Measurements from ENCODE around the gene PIGQ.
A peak's percentile ranks its signal among the peaks of the same experiment; 100 is the strongest.

Gene PIGQ

DNA sequence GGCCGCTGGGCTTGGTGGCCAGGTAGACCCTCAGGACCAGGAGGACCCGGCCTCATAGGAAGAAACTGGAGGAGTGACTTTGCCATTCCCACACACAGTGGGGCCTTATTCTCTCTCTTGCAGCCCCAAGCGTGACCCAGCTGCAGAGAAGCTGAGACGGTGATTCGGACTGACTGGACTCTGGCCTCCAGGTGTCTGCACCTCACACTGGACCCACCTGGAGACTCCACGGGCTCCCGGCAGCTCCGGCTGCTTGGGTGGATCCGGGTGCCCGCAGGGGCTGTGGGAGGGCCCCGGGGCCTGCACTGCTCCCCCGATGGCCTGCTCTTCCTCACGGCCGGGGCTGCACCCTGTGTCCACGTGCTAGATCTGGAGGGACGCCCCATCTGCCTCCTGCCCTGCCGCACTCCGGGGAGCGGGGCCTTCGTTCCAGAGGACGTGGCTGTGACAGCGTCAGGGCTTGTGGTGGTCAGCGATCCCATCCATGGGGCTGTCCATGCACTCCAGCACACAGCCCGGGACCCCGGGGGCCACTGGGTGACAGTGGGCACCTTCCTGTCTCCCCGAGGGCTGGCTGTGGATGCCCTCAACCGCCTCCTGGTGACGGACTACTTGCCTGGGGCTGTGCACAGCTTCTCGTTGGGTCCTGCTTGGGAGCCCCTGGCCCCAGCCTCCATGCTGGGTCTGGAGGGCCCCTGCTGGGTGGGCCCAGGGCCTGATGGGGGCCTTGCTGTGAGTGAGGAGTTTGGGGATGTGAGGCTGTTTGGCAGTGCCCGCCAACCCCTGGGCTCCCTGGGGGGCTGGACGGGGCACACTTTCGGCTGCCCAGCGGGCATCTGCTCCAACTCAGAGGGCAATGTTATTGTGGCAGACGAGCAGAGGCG is 2.2 kb upstream of the PIGQ start:
- peaks cover 30 to 37% of the 10 kb centered on the region in 2 experiments for H3K4me1 ChIP-seq (ENCODE audit: control insufficient read depth in 1 of 2, insufficient read depth in 2 of 2, low read length in 2 of 2)
- no peaks in the 10 kb centered on the region for H3K27me3 ChIP-seq (ENCODE audit: insufficient read depth, low read length)
- H3K9ac ChIP-seq (ENCODE audit: low read length), result no peak overlapping the region
- peak overlapping the region; percentile 5 for H2AK5ac ChIP-seq (ENCODE audit: low read length)
- H3K4me2 ChIP-seq (ENCODE audit: low read length), result no peak overlapping the region
- no peak overlapping the region for H2BK120ac ChIP-seq (ENCODE audit: insufficient read depth, low read length, poor library complexity)
- H2BK5ac ChIP-seq (ENCODE audit: low read depth, low read length, poor library complexity), result no peak overlapping the region
- H2BK12ac ChIP-seq (ENCODE audit: low read length), result peak overlapping the region; percentile 32
- H3K27ac ChIP-seq (ENCODE audit: low read depth, low read length), result no peak overlapping the region
- H3K14ac ChIP-seq (ENCODE audit: low read length), result no peak overlapping the region
- no peak overlapping the region for H2AFZ ChIP-seq (ENCODE audit: insufficient read depth, low read length, poor library complexity)
- H4K91ac ChIP-seq (ENCODE audit: low read depth, low read length), result peak overlapping the region; percentile 39
- no peak overlapping the region for H3K4ac ChIP-seq (ENCODE audit: low read depth, low read length)
- peaks cover 2 to 5% of the 10 kb centered on the region in 2 experiments for H3K36me3 ChIP-seq (ENCODE audit: control insufficient read depth in 1 of 2, insufficient read depth in 2 of 2, low read length in 2 of 2)
- no peak overlapping the region for H3K18ac ChIP-seq (ENCODE audit: low read length)
- H3K9me3 ChIP-seq (ENCODE audit: insufficient read depth, low read depth, low read length), result peaks cover 5% of the 10 kb centered on the region
- no peak overlapping the region for H3K23ac ChIP-seq (ENCODE audit: low read length)
- DNase-seq, result no peak
- H4K8ac ChIP-seq (ENCODE audit: low read depth, low read length), result peak overlapping the region; percentile 51
- H4K12ac ChIP-seq (ENCODE audit: low read depth, low read length), result peak overlapping the region; percentile 22
- WGBS (ENCODE audit: extremely low coverage, insufficient coverage, insufficient read length), result no CpG with 5 or more reads among the region's 35 CpGs
- peaks cover 11% of the 10 kb centered on the region for H3K79me1 ChIP-seq (ENCODE audit: low read length)
- peaks cover 3% of the 10 kb centered on the region for H3K79me2 ChIP-seq (ENCODE audit: control insufficient read depth, insufficient read depth, low read length, poor library complexity)
- H3K4me3 ChIP-seq (ENCODE audit: low read depth, low read length), result no peak overlapping the region

DNA sequence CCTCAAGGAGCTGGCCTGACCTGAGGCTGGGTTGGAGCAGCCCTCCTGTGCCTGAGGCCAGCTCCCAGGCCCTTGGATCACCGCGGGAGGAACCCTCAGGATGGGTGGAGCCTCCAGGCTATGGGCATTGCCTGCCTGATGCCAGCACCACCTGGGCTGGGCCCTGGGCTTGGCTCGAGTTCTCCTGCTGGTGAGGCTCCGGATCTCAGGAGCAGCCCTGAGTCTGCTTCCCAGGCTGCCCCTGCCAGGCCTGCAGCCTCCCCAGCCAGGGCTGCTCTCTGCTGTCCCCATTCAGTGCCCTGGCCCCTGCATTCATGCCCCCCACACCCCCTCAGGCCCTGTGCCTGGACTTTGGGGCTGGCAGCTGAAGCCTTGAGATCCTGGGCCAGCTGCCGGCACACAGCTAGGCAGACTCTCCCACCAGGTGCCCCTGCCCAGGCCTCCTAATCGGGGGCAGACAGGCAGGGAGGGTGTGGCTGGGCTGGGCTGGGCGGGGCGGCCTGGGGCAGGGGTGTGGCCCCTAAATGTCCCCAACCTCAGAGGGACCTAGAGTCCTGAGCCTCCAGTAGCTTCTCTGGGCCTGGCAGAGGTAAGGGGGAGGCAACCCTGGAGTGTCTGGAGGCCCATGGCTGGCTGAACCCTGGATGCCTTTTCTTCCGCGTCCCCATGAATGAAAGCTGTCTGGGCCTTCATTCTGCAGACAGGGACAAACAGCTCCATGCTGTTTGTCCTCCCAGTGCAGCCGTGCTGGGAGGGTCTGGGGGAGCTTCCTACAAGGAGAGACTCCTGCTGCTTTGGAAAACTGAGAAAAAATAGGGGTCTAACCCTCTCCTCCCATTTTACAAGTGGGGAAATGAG is 1.1 kb upstream of the PIGQ start:
- Histone ChIP-seq H2BK5ac (ENCODE audit: low read depth, low read length, poor library complexity) (no peak overlapping the region), H3K27me3 (ENCODE audit: insufficient read depth, low read length) (no peaks in the 10 kb centered on the region), H3K36me3 (ENCODE audit: control insufficient read depth in 1 of 2, insufficient read depth in 2 of 2, low read length in 2 of 2) (peaks cover 4 to 6% of the 10 kb centered on the region in 2 experiments), H3K4ac (ENCODE audit: low read depth, low read length) (no peak overlapping the region), H3K18ac (ENCODE audit: low read length) (no peak overlapping the region), H3K4me3 (ENCODE audit: low read depth, low read length) (no peak overlapping the region), H3K27ac (ENCODE audit: low read depth, low read length) (no peak overlapping the region), H4K12ac (ENCODE audit: low read depth, low read length) (no peak overlapping the region), H3K14ac (ENCODE audit: low read length) (no peak overlapping the region), H3K79me2 (ENCODE audit: control insufficient read depth, insufficient read depth, low read length, poor library complexity) (peaks cover 3% of the 10 kb centered on the region), H2BK12ac (ENCODE audit: low read length) (no peak overlapping the region), H3K79me1 (ENCODE audit: low read length) (peaks cover 11% of the 10 kb centered on the region), H3K4me1 (ENCODE audit: control insufficient read depth in 1 of 2, insufficient read depth in 2 of 2, low read length in 2 of 2) (peaks cover 30 to 37% of the 10 kb centered on the region in 2 experiments), H3K9me3 (ENCODE audit: insufficient read depth, low read depth, low read length) (peaks cover 5% of the 10 kb centered on the region), H2AK5ac (ENCODE audit: low read length) (peak overlapping the region; percentile 66), H2BK120ac (ENCODE audit: insufficient read depth, low read length, poor library complexity) (no peak overlapping the region), H4K91ac (ENCODE audit: low read depth, low read length) (peak overlapping the region; percentile 94), H4K8ac (ENCODE audit: low read depth, low read length) (peak overlapping the region; percentile 98), H2AFZ (ENCODE audit: insufficient read depth, low read length, poor library complexity) (peak overlapping the region; percentile 62), H3K9ac (ENCODE audit: low read length) (no peak overlapping the region), H3K23ac (ENCODE audit: low read length) (no peak overlapping the region), H3K4me2 (ENCODE audit: low read length) (peak overlapping the region; percentile 76)
- no peak for DNase-seq
- WGBS (ENCODE audit: extremely low coverage, insufficient coverage, insufficient read length), result no CpG with 5 or more reads among the region's 11 CpGs

DNA sequence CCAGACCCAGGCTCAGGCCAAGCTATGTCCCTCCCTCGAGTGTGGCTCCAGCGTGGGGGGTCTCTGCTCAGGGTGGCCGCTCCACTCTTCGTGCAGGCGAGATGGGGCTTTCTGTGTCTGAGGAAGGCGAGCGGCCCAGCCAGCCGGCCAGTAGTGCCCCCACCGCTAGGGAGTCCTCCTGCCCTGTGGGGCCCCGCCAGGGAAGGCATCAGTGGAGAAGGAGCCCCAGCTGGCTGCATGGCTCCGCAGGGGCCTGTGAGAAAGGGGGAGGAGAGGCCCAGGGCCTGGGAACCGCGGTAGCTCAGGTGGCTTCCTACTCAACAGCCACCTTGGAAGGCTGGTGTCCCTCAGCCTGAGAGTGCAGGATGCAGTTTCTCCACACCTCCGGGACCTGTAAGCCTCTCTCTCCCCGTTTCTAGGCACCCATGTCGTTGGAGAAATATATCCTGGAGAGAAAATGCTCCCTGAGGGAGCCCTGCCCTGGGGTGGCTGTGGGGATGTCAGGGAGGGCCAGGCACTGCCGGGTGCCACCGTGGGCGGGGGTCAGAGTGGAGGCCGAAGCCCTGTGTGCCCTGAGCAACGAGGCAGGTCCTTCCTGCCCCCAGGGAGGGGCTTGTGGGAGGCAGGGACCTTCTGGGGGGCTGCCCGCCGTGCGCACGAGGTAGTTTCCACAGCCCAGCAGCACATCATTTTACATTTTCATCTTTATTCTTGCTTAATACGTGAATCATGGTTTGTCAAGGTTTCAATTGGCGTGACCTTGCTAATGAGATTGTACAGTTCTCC is 3.3 kb downstream of the PIGQ start:
- Histone ChIP-seq H3K23ac (ENCODE audit: low read length) (no peak overlapping the region), H3K4me3 (ENCODE audit: low read depth, low read length) (no peak overlapping the region), H4K8ac (ENCODE audit: low read depth, low read length) (no peak overlapping the region), H3K4me2 (ENCODE audit: low read length) (no peak overlapping the region), H4K91ac (ENCODE audit: low read depth, low read length) (no peak overlapping the region), H4K12ac (ENCODE audit: low read depth, low read length) (no peak overlapping the region), H3K79me1 (ENCODE audit: low read length) (peaks cover 7% of the 10 kb centered on the region), H2BK12ac (ENCODE audit: low read length) (no peak overlapping the region), H3K27ac (ENCODE audit: low read depth, low read length) (no peak overlapping the region), H2AFZ (ENCODE audit: insufficient read depth, low read length, poor library complexity) (no peak overlapping the region), H3K9me3 (ENCODE audit: insufficient read depth, low read depth, low read length) (peaks cover 10% of the 10 kb centered on the region), H3K4ac (ENCODE audit: low read depth, low read length) (no peak overlapping the region), H3K27me3 (ENCODE audit: insufficient read depth, low read length) (no peaks in the 10 kb centered on the region), H3K14ac (ENCODE audit: low read length) (no peak overlapping the region), H3K36me3 (ENCODE audit: control insufficient read depth in 1 of 2, insufficient read depth in 2 of 2, low read length in 2 of 2) (peaks cover 31 to 32% of the 10 kb centered on the region in 2 experiments), H3K18ac (ENCODE audit: low read length) (no peak overlapping the region), H3K4me1 (ENCODE audit: control insufficient read depth in 1 of 2, insufficient read depth in 2 of 2, low read length in 2 of 2) (peaks cover 7 to 13% of the 10 kb centered on the region in 2 experiments), H3K79me2 (ENCODE audit: control insufficient read depth, insufficient read depth, low read length, poor library complexity) (peaks cover 3% of the 10 kb centered on the region), H2BK5ac (ENCODE audit: low read depth, low read length, poor library complexity) (no peak overlapping the region), H2AK5ac (ENCODE audit: low read length) (no peak overlapping the region), H2BK120ac (ENCODE audit: insufficient read depth, low read length, poor library complexity) (no peak overlapping the region), H3K9ac (ENCODE audit: low read length) (no peak overlapping the region)
- no CpG with 5 or more reads among the region's 27 CpGs for WGBS (ENCODE audit: extremely low coverage, insufficient coverage, insufficient read length)
- no peak for DNase-seq

Measured in trophoblast cell (in vitro differentiated cells and primary cell).